ENCODE measurements around the gene ANO8. TPM values are rescaled to one million over a fixed set of nuclear protein-coding genes. Genes with fewer than 3 reads are reported as not detected.

Gene ANO8
- total and polyA plus RNA-seq, 8 donors, result 1.1 to 37.9 (median 9.8) TPM

DNA sequence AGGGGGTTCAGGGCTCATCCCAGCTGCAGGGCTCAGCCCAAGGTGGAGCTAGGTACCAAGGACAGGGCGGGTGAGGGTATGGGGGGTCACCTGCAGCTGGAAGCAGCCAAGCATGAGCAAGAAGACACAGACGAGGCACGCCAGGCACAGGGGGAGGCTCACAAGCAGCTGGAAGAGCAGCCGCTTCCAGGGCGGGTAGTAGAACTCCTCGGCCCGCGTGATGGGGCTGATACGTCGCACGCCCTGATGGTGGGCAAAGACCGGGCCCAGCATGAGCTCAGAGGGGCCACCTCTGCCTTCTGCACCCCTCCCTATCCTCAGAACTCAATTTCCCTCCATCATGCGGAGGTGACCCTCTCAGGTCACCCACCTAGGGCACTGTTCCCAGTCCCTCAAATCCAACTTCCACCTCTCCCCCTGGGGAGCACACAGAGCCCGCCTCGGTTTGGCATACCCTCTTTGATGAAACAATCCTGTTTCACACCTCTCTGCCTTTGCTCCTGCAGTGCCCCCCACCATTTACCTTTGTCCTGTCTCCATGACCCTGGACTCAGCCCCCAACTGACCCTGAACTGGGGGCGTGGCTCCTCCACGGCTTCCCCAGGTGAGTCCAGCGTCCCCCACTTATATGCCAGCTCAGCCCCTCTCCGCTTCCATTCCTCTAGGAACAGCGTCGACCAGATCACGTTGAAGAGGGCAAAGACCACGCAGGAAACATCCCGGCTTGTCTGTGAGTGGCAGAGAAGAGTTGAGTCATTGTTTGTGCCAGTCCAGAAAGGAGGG is 4.2 kb downstream of the ANO8 start:
- intact Hi-C loops (cut with DNase I; ENCODE audit: low total_unique reads), result no loop called here
- H3K27ac ChIP-seq, result no peak overlapping the region
- no peaks in the 10 kb centered on the region for H3K9me3 ChIP-seq
- peaks cover 0 to 36% (median 11%) of the 10 kb centered on the region in 3 donors for H3K27me3 ChIP-seq
- peaks cover 0 to 12% (median 8%) of the 10 kb centered on the region in 4 donors for H3K36me3 ChIP-seq
- no peak for DNase-seq
- TF ChIP-seq POLR2A (IDR thresholded peaks at IDR 0.05), result no peak
- TF ChIP-seq POLR2AphosphoS5 (IDR thresholded peaks at IDR 0.05), result no peak
- TF ChIP-seq EP300 (IDR thresholded peaks at IDR 0.05), result no peak
- no peak for TF ChIP-seq CTCF (IDR thresholded peaks at IDR 0.05)
- H3K4me1 ChIP-seq, result peaks cover 28 to 57% (median 45%) of the 10 kb centered on the region in 4 donors
- 91 to 95% (median 93%) methylated on average over 21 to 24 of the region's 24 CpGs for WGBS, 5 donors
- no peak overlapping the region for H3K4me3 ChIP-seq

- H3K4me3 ChIP-seq, result peak overlapping the region in 3 of 4 donors; percentile 43 to 50 (median 50)
- no peak overlapping the region for H3K27ac ChIP-seq
- intact Hi-C loops (cut with DNase I; ENCODE audit: low total_unique reads), result no loop called here
Observed at GRCh38 chr19:17329366-17330261, 5.0 kb downstream of the ANO8 start.

GRCh38 chr19:17328517-17329365 is 5.9 kb downstream of the ANO8 start:
- H3K27ac ChIP-seq, result peak overlapping the region; percentile 20 to 62 (median 36)
- H3K27me3 ChIP-seq, result peaks cover 0 to 36% (median 11%) of the 10 kb centered on the region in 3 donors
- H3K9me3 ChIP-seq, result no peaks in the 10 kb centered on the region
- H3K4me3 ChIP-seq, result peak overlapping the region; percentile 43 to 50 (median 49)
- 9 to 20% (median 14%) methylated on average over 25 to 90 of the region's 94 CpGs for WGBS, 5 donors
- no peak for DNase-seq
- no peak for TF ChIP-seq EP300 (IDR thresholded peaks at IDR 0.05)
- TF ChIP-seq CTCF (IDR thresholded peaks at IDR 0.05), result no peak
- TF ChIP-seq POLR2A (IDR thresholded peaks at IDR 0.05), result no peak
- TF ChIP-seq POLR2AphosphoS5 (IDR thresholded peaks at IDR 0.05), result no peak
- H3K4me1 ChIP-seq, result peaks cover 18 to 48% (median 33%) of the 10 kb centered on the region in 4 donors
- intact Hi-C loops (cut with DNase I; ENCODE audit: low total_unique reads), result no loop called here
- peaks cover 0 to 22% (median 18%) of the 10 kb centered on the region in 4 donors for H3K36me3 ChIP-seq

More at GRCh38 chr19:17329366-17330261, 5.0 kb downstream of the ANO8 start:
- 59 to 78% (median 70%) methylated on average over 44 to 51 of the region's 51 CpGs for WGBS, 5 donors
- Histone ChIP-seq H3K9me3 (no peaks in the 10 kb centered on the region), H3K4me1 (peaks cover 23 to 48% (median 40%) of the 10 kb centered on the region in 4 donors), H3K36me3 (peaks cover 0 to 19% (median 16%) of the 10 kb centered on the region in 4 donors), H3K27me3 (peaks cover 0 to 36% (median 11%) of the 10 kb centered on the region in 3 donors)
- TF ChIP-seq POLR2AphosphoS5 (IDR thresholded peaks at IDR 0.05), result no peak
- TF ChIP-seq POLR2A (IDR thresholded peaks at IDR 0.05), result no peak
- no peak for TF ChIP-seq EP300 (IDR thresholded peaks at IDR 0.05)
- no peak for TF ChIP-seq CTCF (IDR thresholded peaks at IDR 0.05)
- no peak for DNase-seq

All from stomach (tissue), 9 donors.